Dendritic cell treated with granulocyte-macrophage colony-stimulating factor and Interleukin-4, amounts not matched to agents 40 ng/mL and 50 ng/mL, for 4 days (primary cell): ENCODE measurements around the gene GPC3.
"Not testable (repeated sequence)": the region's sequence is repeated elsewhere in the genome, so short reads cannot be mapped to it uniquely, and the experiment has no call there.

Experiments
- H3K27ac Mint-ChIP-seq: one replicate; pipeline ENCODE4 v1.8.0; 2022; ENCODE audit warnings: mild to moderate bottlenecking, mixed read lengths
- H3K27me3 Mint-ChIP-seq: one replicate; pipeline ENCODE4 v1.8.0; 2022; ENCODE audit warnings: mild to moderate bottlenecking, mixed read lengths
- H3K36me3 Mint-ChIP-seq: one replicate; pipeline ENCODE4 v1.8.0; 2022; ENCODE audit warnings: low read depth, mixed read lengths
- H3K4me1 Mint-ChIP-seq: one replicate; pipeline ENCODE4 v1.8.0; 2022; ENCODE audit warnings: low read depth, mixed read lengths
- H3K4me3 Mint-ChIP-seq: one replicate; pipeline ENCODE4 v1.8.0; 2022; ENCODE audit warnings: mild to moderate bottlenecking, moderate library complexity, mixed read lengths
- H3K9me3 Mint-ChIP-seq: one replicate; pipeline ENCODE4 v1.8.0; 2022; ENCODE audit warnings: mixed read lengths
- intact Hi-C: fragments of 100-400 bp; cut with micrococcal nuclease; formaldehyde crosslinking; loops from one replicate; pipeline ENCODE4 v1.15.0; 2022

GPC3 gene

DNA sequence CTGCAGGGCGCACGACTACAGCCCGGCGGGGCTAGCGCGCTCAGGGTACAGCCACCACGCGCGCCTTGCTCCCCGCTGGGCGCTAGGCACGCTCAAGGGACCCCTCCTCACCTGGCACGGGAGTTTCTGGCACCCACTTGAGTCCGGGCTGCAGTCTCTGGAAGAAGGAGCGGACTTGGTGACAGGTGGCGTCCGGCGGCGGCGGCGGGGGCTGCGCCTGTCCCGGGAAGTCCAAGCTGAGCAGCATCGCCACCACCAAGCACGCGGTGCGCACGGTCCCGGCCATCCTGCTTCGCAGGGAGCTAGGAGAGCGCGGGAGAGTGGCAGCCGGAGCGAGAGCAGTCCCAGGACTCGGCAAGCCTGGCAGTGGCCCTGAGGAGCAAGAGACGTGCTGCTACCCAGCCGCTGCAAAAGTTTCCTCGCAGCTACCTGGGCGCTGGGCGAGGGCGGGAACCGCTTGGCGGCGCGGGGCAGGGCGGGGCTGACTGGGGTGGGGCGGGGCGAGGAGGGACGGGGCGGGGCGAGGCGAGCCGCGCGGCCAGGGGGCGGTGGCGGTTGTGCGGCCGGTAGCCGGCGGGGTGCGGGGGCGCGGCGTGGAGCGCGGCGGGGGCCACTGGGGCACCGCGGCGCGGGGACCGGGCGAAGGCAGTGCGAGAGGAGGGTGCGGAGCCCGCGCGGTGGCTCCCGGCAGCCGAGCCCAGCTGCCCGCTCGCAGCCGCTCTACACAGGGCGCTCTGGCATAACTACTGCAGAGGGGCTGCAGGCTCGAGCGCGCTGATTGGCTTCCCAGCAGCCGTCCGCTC lies at the start of gene GPC3:
TSS of gene GPC3 (minus strand) at position 431 of the 803 bp plus-strand sequence.
- H3K4me1 Mint-ChIP-seq, result peaks cover 5% of the 10 kb centered on the region
- no peaks in the 10 kb centered on the region for H3K36me3 Mint-ChIP-seq
- H3K9me3 Mint-ChIP-seq, result no peaks in the 10 kb centered on the region
- no peak within 1 kb of the TSS for H3K27ac Mint-ChIP-seq
- intact Hi-C loops, result no loop called here
- peaks cover 47% of the 10 kb centered on the region for H3K27me3 Mint-ChIP-seq
- H3K4me3 Mint-ChIP-seq, result peak within 1 kb of the TSS; percentile 53

DNA sequence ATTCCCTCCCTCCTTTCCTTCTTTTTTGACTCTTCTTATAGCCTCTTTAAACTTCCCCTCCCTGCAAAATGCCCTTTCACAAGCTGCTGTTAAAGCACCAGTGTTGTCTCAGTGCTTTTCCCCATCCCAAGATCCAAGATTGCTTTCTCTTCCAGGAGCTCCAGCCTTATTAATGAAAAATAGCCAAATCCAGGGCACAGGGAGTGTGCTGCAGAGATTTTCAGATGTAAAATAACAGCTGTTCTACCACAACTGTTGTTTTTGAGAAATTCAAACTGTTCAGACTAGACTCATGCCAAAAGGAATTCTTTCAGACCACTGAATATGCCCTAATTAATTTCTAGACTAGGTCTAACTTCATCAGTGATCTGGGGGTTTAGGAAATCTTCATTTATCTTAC lies 47.0 kb upstream of the GPC3 start:
- Mint-ChIP-seq H3K4me3 (no peak overlapping the region), H3K27ac (no peak overlapping the region), H3K36me3 (no peaks in the 10 kb centered on the region), H3K9me3 (no peaks in the 10 kb centered on the region), H3K27me3 (peaks cover 2% of the 10 kb centered on the region), H3K4me1 (no peaks in the 10 kb centered on the region)
- intact Hi-C loops, result no loop called here

DNA sequence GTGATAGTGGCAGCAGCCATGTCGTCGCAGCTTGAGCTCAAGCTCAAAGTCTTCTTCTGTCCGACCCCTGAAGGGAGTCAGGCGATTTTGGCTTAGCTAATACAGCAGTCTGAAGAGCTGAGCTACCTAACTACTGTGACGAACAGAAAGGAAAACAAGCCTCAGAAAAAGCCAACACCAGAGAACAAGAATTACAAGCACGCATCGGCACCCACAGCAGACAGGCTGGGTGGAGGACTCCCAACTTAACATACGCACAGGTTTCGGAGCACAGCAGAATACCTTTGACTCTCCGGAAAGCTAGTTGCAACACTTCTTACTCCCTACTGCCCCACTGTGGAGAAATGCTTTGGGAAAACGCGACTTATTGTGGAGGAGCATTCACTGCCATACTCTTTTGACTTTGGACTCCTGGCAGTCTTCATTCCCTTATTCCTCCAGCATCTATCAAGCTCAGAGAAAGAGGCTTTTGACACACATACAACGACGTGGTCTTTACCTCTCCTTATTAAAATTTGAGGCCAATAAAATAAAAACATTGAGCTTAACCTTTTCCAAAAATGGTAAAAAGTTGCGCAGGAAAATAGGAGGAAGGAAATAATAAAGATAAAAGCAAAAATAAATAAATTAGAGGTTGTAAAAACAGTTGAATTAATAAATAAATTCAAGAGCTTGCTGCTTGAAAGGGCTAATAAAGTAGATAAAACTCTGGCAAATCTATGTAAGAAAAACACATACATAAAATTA lies 41.3 kb upstream of the GPC3 start:
- intact Hi-C loops, result no loop called here
- Mint-ChIP-seq H3K4me3 (peak overlapping the region; percentile 33), H3K9me3 (no peaks in the 10 kb centered on the region), H3K36me3 (no peaks in the 10 kb centered on the region), H3K4me1 (no peaks in the 10 kb centered on the region), H3K27me3 (peaks cover 2% of the 10 kb centered on the region), H3K27ac (no peak overlapping the region)

GRCh38 chrX:134025986-134026545 lies 40.7 kb upstream of the GPC3 start:
- H3K4me1 Mint-ChIP-seq, result no peaks in the 10 kb centered on the region
- no peak overlapping the region for H3K4me3 Mint-ChIP-seq
- no peak overlapping the region for H3K27ac Mint-ChIP-seq
- H3K36me3 Mint-ChIP-seq, result no peaks in the 10 kb centered on the region
- intact Hi-C loops, result no loop called here
- H3K9me3 Mint-ChIP-seq, result no peaks in the 10 kb centered on the region
- peaks cover 2% of the 10 kb centered on the region for H3K27me3 Mint-ChIP-seq

- H3K4me1 Mint-ChIP-seq, result no peaks in the 10 kb centered on the region
- no peaks in the 10 kb centered on the region for H3K36me3 Mint-ChIP-seq
- intact Hi-C loops, result no loop called here
Measured at GRCh38 chrX:134024686-134025377, 39.4 kb upstream of the GPC3 start.

DNA sequence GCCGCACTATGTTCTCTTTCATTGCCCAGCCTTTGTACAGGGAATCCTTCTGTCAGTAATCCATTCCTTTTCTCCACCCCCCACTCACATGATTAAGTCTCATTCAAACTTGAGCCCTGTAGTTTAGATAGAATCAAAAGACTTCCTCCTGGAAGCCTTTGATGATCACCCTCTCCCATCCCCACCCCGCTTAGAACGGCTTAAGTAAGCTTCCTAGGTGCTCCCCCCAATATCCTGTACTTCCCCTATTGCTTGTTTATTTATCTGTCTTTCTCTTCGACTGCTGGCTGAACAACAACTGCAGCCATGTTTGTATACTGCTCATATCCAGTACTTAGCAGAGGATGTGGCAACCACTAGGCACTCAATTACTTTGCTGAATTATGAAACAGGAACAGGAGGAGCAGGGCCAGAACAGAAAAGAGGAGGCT lies 38.5 kb upstream of the GPC3 start:
- intact Hi-C loops, result no loop called here
- H3K4me1 Mint-ChIP-seq, result no peaks in the 10 kb centered on the region

More at GRCh38 chrX:134024686-134025377, 39.4 kb upstream of the GPC3 start:
- no peak overlapping the region for H3K4me3 Mint-ChIP-seq
- H3K27ac Mint-ChIP-seq, result no peak overlapping the region
- H3K9me3 Mint-ChIP-seq, result no peaks in the 10 kb centered on the region
- H3K27me3 Mint-ChIP-seq, result peaks cover 2% of the 10 kb centered on the region

DNA sequence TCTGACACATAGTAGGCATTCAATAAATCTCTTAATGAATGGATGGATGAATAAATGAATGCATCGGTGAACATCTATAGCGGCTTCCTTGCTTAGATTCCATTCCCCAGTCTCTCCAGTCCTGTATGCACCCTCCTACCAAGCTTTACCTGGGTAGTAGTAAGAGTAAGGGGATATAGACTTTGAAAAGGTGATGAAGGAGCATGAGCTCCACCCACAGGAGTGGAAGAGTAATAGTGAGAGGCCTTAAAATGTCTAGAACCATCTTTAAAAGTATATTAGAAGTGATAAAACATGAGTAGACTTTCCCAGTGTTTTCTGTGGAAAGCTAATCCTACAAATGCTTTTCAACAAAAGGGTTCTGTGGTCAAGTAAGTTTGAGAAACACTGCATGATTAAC lies 35.5 kb upstream of the GPC3 start:
- H3K27ac Mint-ChIP-seq, result no peak overlapping the region
- no peaks in the 10 kb centered on the region for H3K9me3 Mint-ChIP-seq
- no peaks in the 10 kb centered on the region for H3K4me1 Mint-ChIP-seq
- H3K4me3 Mint-ChIP-seq, result no peak overlapping the region
- H3K27me3 Mint-ChIP-seq, result no peaks in the 10 kb centered on the region
- intact Hi-C loops, result no loop called here
- no peaks in the 10 kb centered on the region for H3K36me3 Mint-ChIP-seq

More for the DNA sequence above, 38.5 kb upstream of the GPC3 start:
- Mint-ChIP-seq H3K9me3 (no peaks in the 10 kb centered on the region), H3K27ac (no peak overlapping the region), H3K36me3 (no peaks in the 10 kb centered on the region), H3K4me3 (no peak overlapping the region), H3K27me3 (peaks cover 2% of the 10 kb centered on the region)

GRCh38 chrX:134019567-134020206 lies 34.3 kb upstream of the GPC3 start:
- H3K9me3 Mint-ChIP-seq, result no peaks in the 10 kb centered on the region
- H3K27me3 Mint-ChIP-seq, result no peaks in the 10 kb centered on the region
- H3K4me3 Mint-ChIP-seq, result no peak overlapping the region
- H3K4me1 Mint-ChIP-seq, result no peaks in the 10 kb centered on the region
- intact Hi-C loops, result no loop called here
- no peak overlapping the region for H3K27ac Mint-ChIP-seq
- no peaks in the 10 kb centered on the region for H3K36me3 Mint-ChIP-seq

GRCh38 chrX:134016309-134016708 lies 30.9 kb upstream of the GPC3 start:
- H3K4me3 Mint-ChIP-seq, H3K27ac Mint-ChIP-seq, H3K27me3 Mint-ChIP-seq, H3K36me3 Mint-ChIP-seq, H3K9me3 Mint-ChIP-seq, H3K4me1 Mint-ChIP-seq, intact Hi-C loops: not testable (repeated sequence)

DNA sequence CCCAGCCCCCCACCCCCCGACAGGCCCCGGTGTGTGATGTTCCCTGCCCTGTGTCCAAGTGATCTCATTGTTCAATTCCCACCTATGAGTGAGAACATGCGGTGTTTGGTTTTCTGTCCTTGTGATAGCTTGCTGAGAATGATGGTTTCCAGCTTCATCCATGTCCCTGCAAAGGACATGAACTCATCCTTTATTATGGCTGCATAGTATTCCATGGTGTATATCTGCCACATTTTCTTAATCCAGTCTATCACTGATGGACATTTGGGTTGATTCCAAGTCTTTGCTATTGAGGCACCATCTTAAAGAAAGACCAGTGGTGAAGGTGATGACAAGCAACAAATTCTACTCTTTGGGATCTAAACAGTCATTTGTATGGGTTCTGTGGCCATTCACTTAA lies 30.1 kb upstream of the GPC3 start:
- intact Hi-C loops, H3K4me1 Mint-ChIP-seq, H3K9me3 Mint-ChIP-seq, H3K4me3 Mint-ChIP-seq, H3K27me3 Mint-ChIP-seq, H3K36me3 Mint-ChIP-seq, H3K27ac Mint-ChIP-seq: not testable (repeated sequence)

DNA sequence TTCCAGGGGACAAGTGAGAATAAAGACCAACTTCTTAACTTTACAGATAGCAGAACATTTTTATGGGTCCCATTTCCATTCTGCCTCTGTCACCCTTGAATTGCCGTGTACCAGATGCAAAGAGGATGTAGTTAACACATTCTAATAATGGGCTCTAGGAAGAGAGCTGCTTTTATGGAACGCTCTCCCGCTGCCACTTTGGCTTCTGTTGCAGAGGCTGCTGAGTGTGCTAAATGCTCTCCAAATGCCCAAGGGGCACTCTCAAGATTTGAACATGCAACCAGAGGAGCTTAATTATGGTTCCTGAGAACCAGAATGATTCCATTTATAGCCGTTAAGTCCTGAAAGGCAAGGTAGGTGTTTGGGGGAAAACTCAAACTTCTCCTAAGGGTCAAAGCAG lies 28.1 kb upstream of the GPC3 start:
- Mint-ChIP-seq H3K9me3 (no peaks in the 10 kb centered on the region), H3K36me3 (no peaks in the 10 kb centered on the region), H3K4me3 (no peak overlapping the region), H3K27ac (no peak overlapping the region), H3K27me3 (no peaks in the 10 kb centered on the region), H3K4me1 (no peaks in the 10 kb centered on the region)
- intact Hi-C loops, result no loop called here

DNA sequence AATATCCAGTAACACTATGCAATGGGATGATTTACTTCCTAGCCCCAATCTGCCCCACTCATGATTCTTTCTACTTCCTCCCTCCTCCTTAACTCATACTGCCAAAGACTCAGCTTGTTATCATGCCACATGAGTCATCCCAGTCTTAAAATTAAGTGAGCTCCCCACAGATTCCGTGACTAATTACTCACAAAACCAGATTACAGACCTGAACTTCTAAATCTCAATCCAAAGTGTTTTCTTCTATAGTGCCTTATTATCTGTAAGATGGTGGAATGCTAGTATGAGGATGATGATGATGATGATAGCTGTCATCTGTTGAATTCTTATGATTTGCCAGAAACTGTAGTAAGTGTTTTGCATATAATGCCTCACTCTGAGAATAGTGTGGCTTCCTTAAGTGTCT lies 27.7 kb upstream of the GPC3 start:
- no peaks in the 10 kb centered on the region for H3K4me1 Mint-ChIP-seq
- H3K27me3 Mint-ChIP-seq, result no peaks in the 10 kb centered on the region
- H3K9me3 Mint-ChIP-seq, result no peaks in the 10 kb centered on the region
- H3K4me3 Mint-ChIP-seq, result no peak overlapping the region
- intact Hi-C loops, result no loop called here
- no peak overlapping the region for H3K27ac Mint-ChIP-seq
- H3K36me3 Mint-ChIP-seq, result no peaks in the 10 kb centered on the region

GRCh38 chrX:134010690-134011089 lies 25.3 kb upstream of the GPC3 start:
- intact Hi-C loops, result no loop called here
- Mint-ChIP-seq H3K9me3 (no peaks in the 10 kb centered on the region), H3K4me3 (no peak overlapping the region), H3K36me3 (no peaks in the 10 kb centered on the region), H3K27me3 (no peaks in the 10 kb centered on the region), H3K27ac (no peak overlapping the region), H3K4me1 (no peaks in the 10 kb centered on the region)
